Stimulated activated effector memory CD8-positive, alpha-beta T cell treated with anti-CD3 and anti-CD28 coated beads, Interleukin-12 subunit alpha, Interleukin-12 subunit beta, amount 100 ng/mL, for 72 hours (primary cell): Measurements from ENCODE around the gene SMIM7.

Experiments used
- ATAC-seq: fragments of 150-1000 bp; cut with Tn5 transposase; 2 replicates; pipeline ENCODE4 v1.10.0; 2021
- DNase-seq, 2 donors: peaks; one replicate each; pipeline ENCODE4 v3.0.0; 2021 to 2022; ENCODE audit warnings: low spot score in 2 of 2
- H3K27ac Mint-ChIP-seq: one replicate; pipeline ENCODE4 v1.8.0; 2022; ENCODE audit warnings: mild to moderate bottlenecking, mixed read lengths
- H3K36me3 Mint-ChIP-seq: one replicate; pipeline ENCODE4 v1.8.0; 2022; ENCODE audit warnings: mild to moderate bottlenecking, mixed read lengths
- H3K4me1 Mint-ChIP-seq: one replicate; pipeline ENCODE4 v1.8.0; 2022; ENCODE audit warnings: mixed read lengths
- H3K4me3 Mint-ChIP-seq: one replicate; pipeline ENCODE4 v1.8.0; 2022; ENCODE audit warnings: mild to moderate bottlenecking, mixed read lengths
- H3K9me3 Mint-ChIP-seq: one replicate; pipeline ENCODE4 v1.8.0; 2022; ENCODE audit warnings: mixed read lengths

Gene SMIM7

DNA sequence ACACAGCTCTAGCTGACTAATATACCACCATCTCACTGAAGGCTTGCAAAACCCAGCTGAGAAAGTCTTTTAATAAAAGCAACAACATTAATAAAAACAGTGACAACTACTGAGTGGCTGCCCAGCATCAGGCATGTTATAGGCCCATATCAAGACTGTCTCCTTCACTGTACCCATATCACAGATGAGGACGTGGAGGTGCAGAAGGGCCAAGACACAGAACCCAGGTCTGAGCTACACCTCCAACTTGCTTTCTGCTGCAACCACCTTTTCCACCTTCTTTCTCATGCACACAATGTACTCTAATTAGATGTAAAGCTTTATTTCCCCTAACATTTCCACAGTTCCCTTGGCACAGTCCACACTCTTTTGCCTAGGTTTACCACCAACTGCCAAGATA is 21.3 kb downstream of the SMIM7 start:
- H3K4me3 Mint-ChIP-seq, result no peak overlapping the region

DNA sequence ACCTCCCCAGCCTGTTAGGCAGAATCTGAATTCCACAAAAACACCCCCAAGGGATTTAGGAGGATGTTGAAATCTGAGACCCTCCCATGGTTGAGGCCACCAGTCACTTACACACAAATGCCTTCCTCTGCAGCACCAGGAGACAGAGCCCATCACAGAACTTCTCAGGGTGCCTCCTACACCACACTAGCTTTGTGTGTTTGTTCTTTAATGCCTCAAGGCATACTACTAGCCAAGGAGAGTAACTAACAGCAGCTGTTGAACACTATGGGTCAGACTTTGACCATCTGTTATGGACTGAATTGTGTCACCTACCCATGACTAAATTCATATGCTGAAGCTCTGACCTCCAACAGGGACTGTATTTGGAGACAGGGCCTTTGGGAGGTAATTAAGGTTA is 22.4 kb downstream of the SMIM7 start:
- DNase-seq (no peak), ATAC-seq (no peak)
- H3K36me3 Mint-ChIP-seq, result peaks cover 94% of the 10 kb centered on the region
- H3K9me3 Mint-ChIP-seq, result no peaks in the 10 kb centered on the region
- peak overlapping the region; percentile 60 for H3K27ac Mint-ChIP-seq
- H3K4me1 Mint-ChIP-seq, result peaks cover 15% of the 10 kb centered on the region
- H3K4me3 Mint-ChIP-seq, result no peak overlapping the region

More for the DNA sequence above, 21.3 kb downstream of the SMIM7 start:
- no peak overlapping the region for H3K27ac Mint-ChIP-seq
- peaks cover 94% of the 10 kb centered on the region for H3K36me3 Mint-ChIP-seq
- no peak for ATAC-seq
- no peak for DNase-seq
- H3K4me1 Mint-ChIP-seq, result peaks cover 15% of the 10 kb centered on the region
- H3K9me3 Mint-ChIP-seq, result no peaks in the 10 kb centered on the region

DNA sequence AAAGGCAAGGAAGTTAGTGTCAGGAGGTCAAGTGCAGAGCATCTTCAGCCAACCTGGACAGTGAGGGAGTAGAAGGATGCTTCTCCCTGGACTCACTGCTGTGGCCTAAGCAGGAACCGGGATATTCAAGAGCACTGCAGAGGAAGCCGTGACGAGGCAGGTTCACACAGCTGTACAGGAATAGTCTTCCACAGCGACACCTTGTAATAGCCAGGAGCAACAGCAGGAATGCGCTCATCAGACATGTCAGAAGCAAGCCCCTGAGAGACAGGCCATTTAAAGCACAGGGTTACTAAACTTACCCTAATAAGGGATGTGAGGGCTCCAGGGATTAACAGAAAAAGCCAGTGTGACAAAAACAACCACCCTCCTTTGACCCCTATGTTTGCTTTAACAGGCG is 28.5 kb downstream of the SMIM7 start:
- Mint-ChIP-seq H3K4me1 (peaks cover 14% of the 10 kb centered on the region), H3K4me3 (no peak overlapping the region), H3K27ac (peak overlapping the region; percentile 43), H3K9me3 (no peaks in the 10 kb centered on the region), H3K36me3 (peaks cover 89% of the 10 kb centered on the region)
- DNase-seq (no peak), ATAC-seq (no peak)

DNA sequence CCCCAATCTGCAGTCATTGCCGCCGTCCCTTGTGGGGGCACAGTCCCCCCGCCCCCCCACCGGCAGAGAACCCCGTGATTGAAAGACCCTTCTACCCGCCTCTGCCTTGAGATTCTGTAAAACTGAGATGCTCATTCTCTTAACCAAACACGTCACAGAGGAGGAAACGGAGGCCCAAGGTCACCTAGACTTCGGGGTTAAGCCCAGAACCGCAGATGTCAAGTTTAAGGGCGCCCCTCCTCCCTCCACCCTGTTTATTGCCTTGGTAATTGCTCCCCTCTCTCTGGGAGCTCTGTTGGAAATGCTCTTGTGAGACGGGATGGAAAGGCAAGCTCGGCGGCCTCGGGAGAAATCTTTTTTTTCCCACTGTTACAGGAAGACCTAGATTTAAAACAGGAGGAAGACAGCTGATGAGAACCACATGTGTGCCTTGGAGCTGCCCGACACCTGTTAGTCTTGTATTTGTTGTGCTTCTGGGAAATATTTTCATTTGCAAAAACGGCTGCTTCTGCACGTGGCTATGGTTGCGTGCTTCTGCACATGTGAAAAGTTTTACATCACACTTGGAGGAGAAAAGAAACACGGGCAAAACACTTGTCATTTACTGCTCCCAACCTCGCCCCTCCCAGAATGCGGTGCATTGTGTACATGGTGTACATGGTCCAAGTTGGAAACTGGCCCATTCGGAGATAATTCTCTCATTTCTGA is 30.8 kb downstream of the SMIM7 start:
- Mint-ChIP-seq H3K4me3 (peak overlapping the region; percentile 95), H3K4me1 (peaks cover 28% of the 10 kb centered on the region), H3K9me3 (no peaks in the 10 kb centered on the region), H3K27ac (peak overlapping the region; percentile 96), H3K36me3 (peaks cover 86% of the 10 kb centered on the region)
- ATAC-seq, result peak; percentile 2
- DNase-seq, result no peak

DNA sequence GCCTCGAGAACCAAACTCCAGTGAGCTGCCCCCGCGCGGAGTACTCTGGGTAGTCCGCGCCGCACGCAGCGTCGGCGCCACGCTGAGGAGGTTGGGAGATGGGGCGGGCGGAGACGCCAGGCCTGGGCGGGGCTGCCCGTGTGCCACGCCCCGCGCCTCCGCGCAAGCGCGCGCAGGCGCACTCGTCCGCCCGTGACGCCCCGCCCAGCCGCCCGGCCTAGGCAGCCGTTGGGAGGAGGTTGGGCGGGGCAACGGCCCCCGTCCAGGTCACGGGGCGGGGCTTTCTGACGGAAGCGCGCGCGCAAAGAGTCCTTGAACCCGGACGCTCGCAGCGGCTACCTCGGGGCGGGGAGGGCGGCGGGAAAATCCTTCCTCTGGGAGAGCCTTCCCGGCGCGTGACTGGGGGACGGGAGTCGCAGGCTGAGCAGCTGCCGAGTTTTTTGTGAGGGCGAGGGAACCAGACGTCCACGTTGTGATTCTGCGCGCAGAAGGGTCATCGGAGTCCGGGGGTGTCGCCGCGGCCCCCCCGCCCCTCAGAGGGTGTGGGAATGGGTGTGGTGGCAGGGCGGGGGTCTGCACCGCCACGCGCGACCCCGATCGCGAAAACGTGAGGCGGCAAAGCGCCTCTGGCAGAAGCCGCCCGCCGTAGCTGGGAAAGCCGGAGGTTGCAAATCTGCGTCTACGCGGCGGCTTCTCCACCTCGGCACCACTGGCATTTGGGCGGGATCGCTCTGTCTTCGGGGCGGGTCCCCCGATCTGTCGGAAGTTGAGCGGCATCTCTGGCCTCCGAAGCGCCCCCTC is 31.6 kb downstream of the SMIM7 start, which contains the start of gene MED26:
MED26 (minus strand) TSS at position 22 of the 801 bp plus-strand sequence. CDS start 261 bp downstream, outside the sequence.
- H3K9me3 Mint-ChIP-seq, result no peaks in the 10 kb centered on the region
- H3K4me3 Mint-ChIP-seq, result peak within 1 kb of the TSS; percentile 95
- peak within 1 kb of the TSS; percentile 96 for H3K27ac Mint-ChIP-seq
- H3K4me1 Mint-ChIP-seq, result peaks cover 33% of the 10 kb centered on the region
- ATAC-seq (peak; percentile 95), DNase-seq (peak; percentile 95 to 98)
- H3K36me3 Mint-ChIP-seq, result peaks cover 86% of the 10 kb centered on the region

DNA sequence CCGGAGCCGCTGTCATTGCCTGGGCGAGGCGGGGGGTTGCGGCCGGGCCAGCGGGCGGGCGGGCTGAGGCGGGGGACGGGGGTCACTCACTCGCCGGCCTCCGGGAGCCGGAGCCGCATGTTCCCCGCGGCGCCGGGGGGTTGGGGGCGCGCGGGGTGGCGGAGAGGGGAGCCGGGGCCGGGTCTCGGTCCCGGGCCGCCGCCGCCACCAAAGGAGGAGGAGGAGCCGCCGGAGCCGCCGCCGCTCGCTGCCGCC is 32.1 kb downstream of the SMIM7 start:
- H3K9me3 Mint-ChIP-seq, result no peaks in the 10 kb centered on the region
- H3K36me3 Mint-ChIP-seq, result peaks cover 83% of the 10 kb centered on the region
- peak in 1 of 2 donors; percentile 9 for DNase-seq
- peak overlapping the region; percentile 96 for H3K27ac Mint-ChIP-seq
- no peak for ATAC-seq
- peak overlapping the region; percentile 95 for H3K4me3 Mint-ChIP-seq
- H3K4me1 Mint-ChIP-seq, result peaks cover 38% of the 10 kb centered on the region

DNA sequence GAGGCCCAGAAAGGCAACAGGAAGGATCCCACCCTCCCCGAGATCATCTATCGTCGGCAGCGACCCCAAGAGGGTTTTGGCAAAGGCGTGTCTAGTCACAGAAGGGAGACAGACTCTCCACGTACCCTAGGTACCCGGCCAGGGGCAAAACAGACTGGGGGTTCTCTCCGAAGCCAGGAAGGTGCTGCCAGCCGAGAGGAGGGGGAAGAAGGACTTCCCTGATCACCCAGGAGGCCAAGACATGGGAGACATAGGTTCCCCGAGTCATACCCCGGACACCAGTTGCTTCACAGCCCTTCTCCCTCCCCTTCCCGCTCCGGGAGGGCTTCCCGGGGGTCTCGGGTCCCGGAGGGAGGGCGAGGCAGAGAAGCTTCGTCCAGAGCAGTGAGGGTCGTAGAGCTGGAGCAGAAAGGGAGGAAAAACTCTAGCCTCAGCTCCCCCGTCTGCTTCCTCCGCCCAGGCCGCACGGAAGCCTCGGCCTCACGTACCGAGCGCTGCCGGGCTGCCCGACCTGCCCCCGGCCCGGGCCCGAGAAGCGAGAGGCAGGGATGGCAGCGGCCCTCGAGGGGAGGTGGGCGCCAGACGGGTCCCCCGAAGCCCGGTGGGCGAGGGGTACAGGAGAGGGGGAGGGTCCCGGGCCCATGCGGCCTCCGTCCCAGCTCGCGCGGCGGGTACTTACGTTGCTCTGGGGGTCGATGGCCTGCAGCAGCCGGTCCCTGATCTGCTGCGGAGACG is 32.6 kb downstream of the SMIM7 start:
- Mint-ChIP-seq H3K27ac (peak overlapping the region; percentile 96), H3K9me3 (no peaks in the 10 kb centered on the region), H3K36me3 (peaks cover 78% of the 10 kb centered on the region), H3K4me3 (peak overlapping the region; percentile 95), H3K4me1 (peaks cover 43% of the 10 kb centered on the region)
- DNase-seq (peak; percentile 10 to 66), ATAC-seq (no peak)

DNA sequence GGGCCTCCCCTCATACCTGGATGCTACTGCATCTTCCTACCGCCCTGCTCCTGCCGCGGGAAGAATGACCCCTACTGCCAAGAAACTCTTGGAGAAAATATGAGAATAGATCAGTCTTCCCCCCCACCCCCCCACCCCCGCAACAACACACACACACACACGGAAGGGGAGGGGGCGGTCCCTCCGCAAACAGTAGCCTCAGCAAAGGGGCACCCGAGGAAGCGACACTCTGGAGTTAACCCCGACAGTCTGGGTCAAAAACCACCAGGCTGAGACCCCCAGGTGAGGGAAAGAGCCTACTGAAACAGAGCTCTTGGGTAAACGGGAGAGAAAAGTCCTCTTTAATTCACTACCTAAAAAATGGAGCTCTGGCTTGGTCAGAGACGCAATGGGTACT is 33.1 kb downstream of the SMIM7 start:
- H3K27ac Mint-ChIP-seq, result peak overlapping the region; percentile 96
- DNase-seq (peak in 1 of 2 donors; percentile 55), ATAC-seq (no peak)
- H3K4me1 Mint-ChIP-seq, result peaks cover 49% of the 10 kb centered on the region
- no peaks in the 10 kb centered on the region for H3K9me3 Mint-ChIP-seq
- H3K36me3 Mint-ChIP-seq, result peaks cover 78% of the 10 kb centered on the region
- peak overlapping the region; percentile 95 for H3K4me3 Mint-ChIP-seq

DNA sequence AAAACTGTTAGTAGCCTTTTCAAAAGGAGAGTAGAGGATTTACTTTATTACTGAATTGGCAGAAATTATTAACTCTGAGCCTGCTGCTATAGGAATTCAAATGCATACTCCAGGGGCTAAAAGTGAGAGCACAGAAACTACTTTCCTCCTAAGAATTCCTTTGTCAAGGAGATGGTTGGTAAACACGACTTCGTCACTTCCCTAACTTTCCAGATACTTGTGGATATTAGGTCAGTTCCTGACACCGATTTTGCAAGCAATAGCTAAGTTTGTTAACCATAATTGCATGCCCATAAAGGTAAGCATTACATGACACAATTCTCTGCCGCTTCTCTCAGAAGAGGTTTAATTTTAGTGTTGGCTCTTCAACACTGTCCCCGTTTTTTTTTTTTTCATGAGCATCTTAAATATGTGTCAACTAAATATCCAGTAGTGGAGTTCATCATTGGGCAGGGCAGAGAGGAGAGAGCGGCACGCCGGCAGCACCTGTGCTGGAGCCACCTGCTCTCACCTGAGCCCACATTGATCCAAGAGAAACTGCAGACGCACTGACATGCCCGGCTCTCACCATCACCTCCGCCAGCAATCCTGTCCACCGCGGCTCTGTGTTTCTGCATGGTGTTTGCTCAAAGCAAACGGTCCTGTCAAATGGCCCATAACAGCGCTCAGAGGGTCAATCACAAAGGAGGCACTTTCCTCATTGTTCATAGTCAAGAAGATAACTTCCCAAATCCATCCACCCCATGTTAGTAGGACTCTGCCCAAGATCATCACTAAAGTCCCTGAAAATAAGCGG is 34.6 kb downstream of the SMIM7 start:
- Mint-ChIP-seq H3K9me3 (no peaks in the 10 kb centered on the region), H3K27ac (peak overlapping the region; percentile 96), H3K4me3 (peak overlapping the region; percentile 95), H3K4me1 (peaks cover 63% of the 10 kb centered on the region), H3K36me3 (peaks cover 67% of the 10 kb centered on the region)
- DNase-seq, result no peak
- ATAC-seq, result no peak

DNA sequence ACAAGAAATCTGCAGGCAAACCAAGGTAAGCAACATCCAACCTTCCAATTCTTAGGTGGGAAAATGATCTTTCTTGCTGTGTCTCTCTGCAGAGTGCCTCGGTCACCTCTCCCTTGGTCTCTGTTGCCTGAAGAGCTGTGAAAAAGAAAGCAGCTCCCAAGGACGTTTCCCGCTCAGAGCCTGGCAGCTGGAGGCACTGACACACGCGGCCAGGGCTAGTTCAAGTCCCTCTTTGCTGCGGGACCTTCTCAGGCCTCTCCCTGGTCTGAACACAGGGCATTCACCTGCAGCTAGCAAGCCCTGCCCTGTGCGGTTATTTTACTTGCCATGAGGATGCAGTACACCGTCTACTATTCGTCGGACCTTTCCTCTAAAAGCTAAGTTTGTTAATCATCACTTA is 35.7 kb downstream of the SMIM7 start:
- H3K9me3 Mint-ChIP-seq, result no peaks in the 10 kb centered on the region
- peaks cover 63% of the 10 kb centered on the region for H3K36me3 Mint-ChIP-seq
- DNase-seq (no peak), ATAC-seq (no peak)
- peak overlapping the region; percentile 96 for H3K27ac Mint-ChIP-seq
- H3K4me1 Mint-ChIP-seq, result peaks cover 74% of the 10 kb centered on the region
- no peak overlapping the region for H3K4me3 Mint-ChIP-seq

DNA sequence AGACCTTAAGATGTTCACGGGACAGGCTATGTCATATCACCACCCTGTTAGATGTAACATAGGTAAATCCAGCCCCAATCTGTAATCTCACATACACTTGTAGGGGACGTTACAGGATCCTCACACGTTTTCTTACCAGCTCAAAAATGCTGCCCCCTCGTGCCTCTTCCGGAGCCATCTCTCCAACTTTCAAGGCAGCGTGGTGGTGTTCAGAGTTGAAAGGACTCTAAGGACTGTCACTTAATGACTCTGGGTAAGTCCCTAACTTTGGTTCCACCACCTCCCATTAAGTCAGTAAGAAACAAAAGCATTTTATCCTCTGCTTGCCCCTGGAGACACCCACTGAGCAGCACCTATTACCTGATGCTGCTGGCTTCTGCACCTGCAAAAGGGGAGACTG is 36.4 kb downstream of the SMIM7 start:
- no peak overlapping the region for H3K27ac Mint-ChIP-seq
- peaks cover 77% of the 10 kb centered on the region for H3K4me1 Mint-ChIP-seq
- peaks cover 56% of the 10 kb centered on the region for H3K36me3 Mint-ChIP-seq
- H3K4me3 Mint-ChIP-seq, result no peak overlapping the region
- ATAC-seq (no peak), DNase-seq (no peak)
- no peaks in the 10 kb centered on the region for H3K9me3 Mint-ChIP-seq

DNA sequence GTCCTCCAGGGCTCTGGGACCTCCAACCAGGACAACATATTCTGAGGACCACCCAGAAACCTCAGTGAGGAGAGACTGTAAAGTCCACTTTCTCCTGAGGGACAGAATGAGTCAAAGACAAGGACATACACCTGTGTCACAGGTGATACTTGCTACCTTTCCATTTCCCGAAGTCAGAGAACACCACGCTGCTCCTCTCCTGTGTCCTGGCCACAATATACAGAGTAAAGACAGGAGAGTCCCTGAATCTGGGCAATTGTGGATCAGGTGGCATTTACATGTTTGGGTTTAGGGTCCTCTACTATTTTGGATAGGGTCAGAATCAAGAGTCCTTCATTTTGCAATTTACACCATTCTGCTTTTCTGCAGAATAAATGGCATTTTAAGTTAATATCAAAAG is 36.9 kb downstream of the SMIM7 start:
- no peak overlapping the region for H3K27ac Mint-ChIP-seq
- H3K4me3 Mint-ChIP-seq, result no peak overlapping the region
- H3K9me3 Mint-ChIP-seq, result no peaks in the 10 kb centered on the region
- peaks cover 51% of the 10 kb centered on the region for H3K36me3 Mint-ChIP-seq
- no peak for ATAC-seq
- H3K4me1 Mint-ChIP-seq, result peaks cover 82% of the 10 kb centered on the region
- no peak for DNase-seq

DNA sequence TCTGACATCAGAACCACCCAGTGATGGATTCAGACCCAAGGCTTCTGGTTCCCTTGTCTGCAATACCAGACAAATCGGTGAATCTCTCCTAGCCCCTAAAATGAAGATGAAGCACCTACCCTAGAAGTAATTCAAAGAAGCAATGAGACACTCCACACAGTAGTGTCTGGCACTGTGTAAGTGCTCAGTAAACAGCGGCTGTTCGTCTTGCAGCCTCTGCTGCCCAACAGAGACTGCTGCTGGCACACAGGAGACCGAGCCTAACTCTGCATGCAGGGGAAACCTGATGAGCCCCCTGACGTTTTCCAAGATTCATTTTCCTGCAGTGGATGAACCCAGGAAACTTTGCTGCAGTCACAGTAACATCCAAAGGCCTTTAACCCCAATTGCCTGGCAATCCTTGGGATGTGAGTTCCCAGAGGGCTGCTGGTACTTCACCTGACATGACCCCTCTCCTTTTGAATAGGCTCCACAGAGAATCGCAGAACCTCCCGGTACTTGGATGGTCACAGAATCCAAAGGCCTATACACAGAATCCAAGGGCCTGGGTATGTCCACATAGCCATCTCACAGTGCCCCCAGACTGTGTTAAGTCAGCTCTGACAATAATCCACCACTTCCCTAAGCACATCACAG is 38.7 kb downstream of the SMIM7 start:
- H3K4me1 Mint-ChIP-seq, result peaks cover 89% of the 10 kb centered on the region
- ATAC-seq (no peak), DNase-seq (no peak)
- H3K36me3 Mint-ChIP-seq, result peaks cover 37% of the 10 kb centered on the region
- H3K27ac Mint-ChIP-seq, result peak overlapping the region; percentile 11
- no peak overlapping the region for H3K4me3 Mint-ChIP-seq
- no peaks in the 10 kb centered on the region for H3K9me3 Mint-ChIP-seq

DNA sequence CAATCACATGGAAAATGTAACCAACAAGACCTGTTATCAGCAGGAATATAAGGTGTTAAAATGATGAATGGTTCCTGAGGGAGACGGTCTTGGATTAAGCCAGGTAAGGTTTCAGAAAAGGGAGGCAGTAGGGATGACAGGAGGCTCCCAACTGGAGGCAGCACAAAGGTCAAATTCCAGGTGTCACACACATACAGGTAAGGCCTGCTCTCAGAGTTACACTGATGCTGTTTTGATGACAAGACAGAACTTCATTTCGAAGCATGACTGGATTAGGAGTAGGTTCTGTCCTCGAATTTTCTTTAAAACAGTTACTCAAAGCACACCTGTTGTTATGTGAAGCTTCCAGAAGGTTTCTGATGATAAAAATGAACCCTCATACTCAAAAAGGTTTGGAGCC is 39.4 kb downstream of the SMIM7 start:
- H3K4me3 Mint-ChIP-seq, result no peak overlapping the region
- H3K36me3 Mint-ChIP-seq, result peaks cover 30% of the 10 kb centered on the region
- no peak overlapping the region for H3K27ac Mint-ChIP-seq
- peaks cover 89% of the 10 kb centered on the region for H3K4me1 Mint-ChIP-seq
- no peaks in the 10 kb centered on the region for H3K9me3 Mint-ChIP-seq
- ATAC-seq, result no peak
- DNase-seq, result no peak
